GM12878 (cell line): ENCODE data around the gene PDE11A. TPM values are rescaled to one million over a fixed set of nuclear protein-coding genes. Genes with fewer than 3 reads are reported as not detected.

ENCODE experiments used
- ATAC-seq: fragments of 200-7000 bp; cut with Tn5 transposase; 3 replicates; pipeline ENCODE4 v1.9.1; 2020; ENCODE audit warnings: mild to moderate bottlenecking, moderate library complexity
- BruUV-seq: library from RNA; stranded (reverse); fragments of 400-500 nt; replicated peaks from 2 replicates; lab custom pipeline; 2021; lab: Mats Ljungman, UMichigan
- CTCF ChIA-PET: fragments of 300-600 bp; sonication (Branson Sonifier 250); formaldehyde crosslinking; extraction: SDS; loops from one replicate; lab custom pipeline; 2021; ENCODE audit warnings: inconsistent platforms; lab: Yijun Ruan, JAX
- POLR2A ChIA-PET: fragments of 350-600 bp; formaldehyde crosslinking; extraction: SDS; loops from one replicate; lab custom pipeline; 2021; ENCODE audit warnings: inconsistent platforms; lab: Charles Lee
- RAD21 ChIA-PET: fragments of 300-600 bp; sonication (Branson Sonifier 250); formaldehyde crosslinking; loops from one replicate; lab custom pipeline; 2023; ENCODE audit warnings: antibody characterized with exemption; ENCODE audit not compliant: unreplicated experiment; lab: Charles Lee
- SMC1A ChIA-PET: fragments of 300-600 bp; sonication (Branson Sonifier 250); formaldehyde crosslinking; loops from one replicate; lab custom pipeline; 2023; ENCODE audit not compliant: unreplicated experiment, uncharacterized antibody; lab: Charles Lee
- DNase-seq: peaks from one replicate; pipeline ENCODE4 v3.0.0-alpha.2; 2011; ENCODE audit warnings: low read depth, low spot score
- FAIRE-seq: peaks from 3 replicates; lab custom pipeline; 2011; peaks lifted over from hg19 to GRCh38; lab: Jason Lieb, UNC
- H2AFZ ChIP-seq: 2 replicates; pipeline ENCODE4 v1.6.0; 2011; ENCODE audit warnings: low read depth, low read length, control low read depth; ENCODE audit not compliant: control insufficient read depth
- H3K27ac ChIP-seq: 2 replicates; pipeline ENCODE4 v1.5.1; 2011; ENCODE audit warnings: control low read depth; ENCODE audit not compliant: control insufficient read depth, insufficient read depth
- H3K27me3 ChIP-seq, 2 experiments: replicated peaks in 1 of 2; 2 replicates each; pipeline versions ENCODE4 v1.6.0 to v1.6.1; 2011; ENCODE audit warnings: low read length in 1 of 2; ENCODE audit not compliant: control insufficient read depth in 2 of 2, insufficient read depth in 2 of 2
- H3K36me3 ChIP-seq, 2 experiments: 2 replicates each; pipeline ENCODE4 v1.5.1; 2011; ENCODE audit warnings: low read length in 1 of 2; ENCODE audit not compliant: control insufficient read depth in 2 of 2, insufficient read depth in 2 of 2
- H3K4me1 ChIP-seq: 2 replicates; pipeline ENCODE4 v1.6.1; 2011; ENCODE audit warnings: mild to moderate bottlenecking, low read length, moderate library complexity, mixed read lengths; ENCODE audit not compliant: control insufficient read depth, insufficient read depth
- H3K4me2 ChIP-seq: 2 replicates; pipeline ENCODE4 v1.6.0; 2011; ENCODE audit warnings: control low read depth; ENCODE audit not compliant: control insufficient read depth, insufficient read depth
- H3K4me3 ChIP-seq: fragments of 200-600 bp; sonication (generic); 2 replicates; pipeline ENCODE4 v1.5.1; 2016
- H3K79me2 ChIP-seq: 2 replicates; pipeline ENCODE4 v1.6.0; 2011; ENCODE audit warnings: low read length; ENCODE audit not compliant: control insufficient read depth, insufficient read depth
- H3K9ac ChIP-seq: 2 replicates; pipeline ENCODE4 v1.8.0; 2011; ENCODE audit warnings: low read length, control low read depth, mixed read lengths; ENCODE audit not compliant: control insufficient read depth, insufficient read depth
- H3K9me3 ChIP-seq: replicated peaks from 3 replicates; pipeline ENCODE4 v1.5.1; 2011; ENCODE audit warnings: mild to moderate bottlenecking, low read length; ENCODE audit not compliant: control insufficient read depth, insufficient read depth
- H4K20me1 ChIP-seq: 2 replicates; pipeline ENCODE4 v1.6.0; 2011; ENCODE audit not compliant: control insufficient read depth, insufficient read depth
- ATF2 ChIP-seq: IDR thresholded peaks from 2 replicates; pipeline ENCODE4 v1.6.1; 2012; ENCODE audit warnings: low read length, inconsistent platforms
- CTCF ChIP-seq, 3 experiments: IDR thresholded peaks in 2 of 3; conservative IDR thresholded peaks in 1 of 3; 2 replicates each; pipeline ENCODE4 v1.5.1; 2011; ENCODE audit warnings: low read depth in 3 of 3, low read length in 3 of 3, mild to moderate bottlenecking in 3 of 3, control low read depth in 2 of 3, moderate library complexity in 2 of 3, inconsistent platforms in 1 of 3, mixed read lengths in 1 of 3; ENCODE audit not compliant: control insufficient read depth in 2 of 3, insufficient read depth in 1 of 3; ENCODE audit errors: extremely low read depth in 1 of 3
- MYB ChIP-seq: fragments of 150-350 bp; IDR thresholded peaks from 2 replicates; pipeline ENCODE4 v1.6.1; 2014; ENCODE audit warnings: mild to moderate bottlenecking, low read depth, low read length, borderline replicate concordance
- PKNOX1 ChIP-seq: fragments of 450-650 bp; IDR thresholded peaks from 2 replicates; pipeline ENCODE4 v1.6.1; 2016; ENCODE audit warnings: mild to moderate bottlenecking
- RAD21 ChIP-seq: IDR thresholded peaks from 2 replicates; pipeline ENCODE4 v1.6.1; 2011; ENCODE audit warnings: mild to moderate bottlenecking, low read depth, low read length, moderate library complexity; ENCODE audit not compliant: insufficient read depth
- SIX5 ChIP-seq: IDR thresholded peaks from 2 replicates; pipeline ENCODE4 v1.6.1; 2011; ENCODE audit warnings: mild to moderate bottlenecking, low read depth, low read length, moderate library complexity; ENCODE audit not compliant: severe bottlenecking
- SMC3 ChIP-seq: IDR thresholded peaks from 2 replicates; pipeline ENCODE4 v1.6.1; 2011; ENCODE audit warnings: low read length, improper control_type of control experiment, borderline replicate concordance
- SRF ChIP-seq, 2 experiments: IDR thresholded peaks; 2 replicates each; pipeline ENCODE4 v1.6.1; 2011; ENCODE audit warnings: low read depth in 2 of 2, low read length in 2 of 2, mild to moderate bottlenecking in 1 of 2, moderate library complexity in 1 of 2
- TARDBP ChIP-seq: IDR thresholded peaks from 2 replicates; pipeline ENCODE4 v1.6.1; 2016; ENCODE audit warnings: borderline replicate concordance
- WGBS: methylation state at CpG from one replicate; pipeline ENCODE4 v1.1.6; 2016; ENCODE audit warnings: low lambda C conversion rate; ENCODE audit not compliant: insufficient replicate concordance, insufficient coverage; ENCODE audit errors: missing lambda C conversion rate; 5-methylcytosine and 5-hydroxymethylcytosine counted together
- in situ Hi-C: fragments of 300-500 bp; cut with MboI; formaldehyde crosslinking; loops from 9 replicates; pipeline ENCODE4 v1.14.3; 2018; ENCODE audit warnings: mixed read lengths
- intact Hi-C: fragments of 100-400 bp; cut with micrococcal nuclease; formaldehyde crosslinking; loops from one replicate; pipeline ENCODE4 v1.14.2; 2022; ENCODE audit not compliant: unreplicated experiment
- polyA plus RNA-seq, 11 experiments: library from polyadenylated mRNA; depleted of rRNA in 4 of 11; unstranded in 6 of 11; stranded (reverse) in 5 of 11; fragments of >200 nt; fragmentation: Nextera tagmentation in 4 of 11; fragmentation: Illumina TruSeq in 1 of 11; extraction: Ambion mirVana in 4 of 11; extraction: Trizol in 1 of 11; gene quantifications; 1 replicate in 1 of 11; 2 replicates in 10 of 11; pipeline versions ENCODE4 v1.2.1 to v1.2.3, GENCODE V29; 2011 to 2016; ENCODE audit warnings: inconsistent platforms in 2 of 11, missing spikeins in 2 of 11, low read depth in 1 of 11
- total RNA-seq, 4 experiments: library from RNA; depleted of rRNA in 3 of 4; stranded (reverse); fragments of >200 nt in 3 of 4; fragmentation: Illumina TruSeq in 1 of 4; extraction: Trizol in 1 of 4; gene quantifications; 2 replicates each; pipeline versions ENCODE4 v1.2.1 to v1.2.3, GENCODE V29; 2013 to 2021

PDE11A gene
- total and polyA plus RNA-seq, 10 of the 15 experiments (the other 5 are each of a cell fraction or from before 2014, with no cell fraction given): 0.01 to 0.17 (median 0.06) TPM; not detected in 5

GRCh38 chr2:177983183-177983788 lies 89.3 kb downstream of the PDE11A start:
- Histone ChIP-seq H3K4me1 (no peaks in the 10 kb centered on the region), H3K27me3 (no peaks in the 10 kb centered on the region), H3K4me2 (no peak overlapping the region), H3K36me3 (no peaks in the 10 kb centered on the region), H2AFZ (no peak overlapping the region), H3K4me3 (no peak overlapping the region), H3K79me2 (no peaks in the 10 kb centered on the region), H3K27ac (no peak overlapping the region), H3K9ac (no peak overlapping the region), H4K20me1 (no peaks in the 10 kb centered on the region), H3K9me3 (no peaks in the 10 kb centered on the region)
- no peak for DNase-seq
- intact Hi-C loops: no loop called here
- ChIA-PET CTCF (interaction anchor here (0.6 to 4.3 kb wide), 8 partner anchors 11 to 412 kb away, joined by 3 to 29 read pairs (median 3); no protein-coding TSS in a partner anchor), POLR2A (no interaction called here), SMC1A (no interaction called here), RAD21 (no interaction called here)
- no peak for TF ChIP-seq MYB
- TF ChIP-seq RAD21: peak; percentile 51
- TF ChIP-seq SIX5: no peak
- no peak for TF ChIP-seq SRF (IDR thresholded peaks at IDR 0.05; ENCODE audit: low read depth in 2 of 2, low read length in 2 of 2)
- no peak for TF ChIP-seq TARDBP
- no peak for TF ChIP-seq ATF2
- TF ChIP-seq SMC3: peak; percentile 42; the same call in 1 of the 2 replicates
- peak; percentile 71 to 87 (median 83) for TF ChIP-seq CTCF (IDR thresholded peaks at IDR 0.05 in 2 of 3, conservative IDR thresholded peaks at IDR 0.05 in 1 of 3; ENCODE audit: control insufficient read depth in 2 of 3, extremely low read depth in 1 of 3, insufficient read depth in 1 of 3, low read depth in 3 of 3, low read length in 3 of 3)
- TF ChIP-seq PKNOX1: no peak
- 0% methylated on average over 2 of the region's 2 CpGs for WGBS
- ATAC-seq: peak; percentile 86
- no TSS peak for BruUV-seq
- FAIRE-seq: no peak
- in situ Hi-C loops: no loop called here
